Epithelial cell of prostate (primary cell): ENCODE measurements around the gene WAS.

Experiments used
- DNase-seq: peaks from one replicate; pipeline ENCODE4 v3.0.0-alpha.2; 2011; ENCODE audit warnings: low read depth, low spot score
- H3K27ac ChIP-seq: fragments of 450-650 bp; 2 replicates; pipeline ENCODE4 v1.5.1; 2017; ENCODE audit warnings: mild to moderate bottlenecking

WAS gene

DNA sequence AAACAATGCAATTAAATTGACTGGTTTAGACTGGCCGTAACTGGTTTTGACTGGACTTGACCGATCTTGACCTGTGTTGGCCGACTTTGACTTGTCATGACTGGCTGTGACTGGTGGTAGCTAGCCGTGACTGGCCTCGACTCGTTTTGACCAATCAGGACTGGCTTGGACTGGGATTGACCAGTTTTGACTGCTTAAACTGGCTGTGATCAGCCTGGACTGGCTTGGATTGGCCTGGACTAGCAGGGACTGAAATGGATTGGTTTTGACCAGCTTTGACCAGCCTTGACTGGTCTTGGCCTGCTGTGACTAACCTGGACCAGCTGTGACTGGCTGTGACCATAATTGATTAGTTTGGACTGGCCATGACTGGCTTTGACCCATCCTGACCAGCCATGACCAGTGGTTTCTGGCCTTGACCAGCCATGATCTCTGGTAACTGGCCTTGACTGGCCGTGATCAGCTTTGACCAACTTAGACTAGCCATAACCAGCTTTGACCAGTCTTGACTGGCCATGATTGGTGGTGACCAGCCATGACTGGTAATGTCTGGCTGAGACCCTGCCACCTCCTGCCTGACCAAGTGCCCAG lies 26.0 kb downstream of the WAS start:
- no peak overlapping the region for H3K27ac ChIP-seq
- DNase-seq = no peak

DNA sequence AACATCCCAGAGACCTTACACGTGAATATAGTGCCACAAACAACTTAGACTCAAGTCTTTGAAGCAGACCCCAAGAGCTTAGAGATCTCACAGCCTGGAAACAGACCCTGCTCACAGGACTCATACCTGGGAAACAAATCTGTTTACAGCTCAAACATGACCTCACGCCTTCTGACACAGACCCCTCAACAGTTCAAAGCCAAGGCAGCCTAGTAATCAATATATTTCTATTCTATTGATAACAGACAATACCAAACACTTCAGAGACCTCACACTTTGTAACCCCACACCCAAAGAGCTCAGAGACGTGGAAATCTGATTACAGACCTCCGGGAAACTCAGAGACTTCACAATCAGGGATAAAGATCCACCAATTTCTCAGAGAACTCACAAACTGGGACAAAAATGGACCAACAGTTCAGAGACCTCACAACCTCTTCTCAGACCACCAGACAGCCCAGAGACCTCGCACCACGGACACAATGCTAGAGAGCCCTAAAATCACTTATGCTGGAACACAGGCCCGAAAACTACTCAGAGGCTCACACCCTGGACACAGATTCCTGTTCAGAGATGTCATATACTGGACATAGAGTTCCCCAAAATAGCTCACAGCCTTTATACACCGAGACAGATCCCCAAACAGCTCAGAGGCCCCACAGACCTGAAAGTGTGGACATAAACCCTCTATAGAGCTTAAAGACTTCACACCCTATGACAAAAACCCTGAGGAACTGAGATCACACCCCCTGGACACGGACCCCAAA lies 27.7 kb downstream of the WAS start:
- DNase-seq = no peak
- H3K27ac ChIP-seq = no peak overlapping the region

DNA sequence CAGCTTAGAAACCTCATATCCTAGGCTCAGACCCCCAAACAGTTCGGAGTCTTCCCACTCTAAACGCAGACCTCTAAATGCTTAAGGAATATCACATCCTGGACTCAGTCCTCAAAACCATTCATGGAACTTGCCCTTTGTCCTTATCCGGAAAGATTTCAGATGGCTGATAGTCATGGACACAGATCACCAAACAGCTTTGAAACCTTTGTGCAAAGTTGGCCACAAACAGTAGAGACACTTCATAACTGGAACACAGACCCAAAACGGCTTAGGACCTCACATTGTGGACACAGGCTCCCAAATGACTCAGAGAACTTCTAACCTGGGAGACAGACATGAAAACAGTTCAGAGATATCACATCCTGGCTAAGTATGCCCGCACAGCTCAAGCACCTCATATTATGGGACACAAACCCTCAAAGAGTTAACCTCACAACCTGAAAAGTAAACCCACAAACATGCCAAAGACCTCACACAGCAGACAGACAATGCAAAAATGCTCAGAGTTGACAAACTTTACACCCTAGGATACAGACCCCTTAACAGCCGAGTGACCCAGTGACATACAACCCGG lies 28.4 kb downstream of the WAS start:
- DNase-seq = no peak
- H3K27ac ChIP-seq = no peak overlapping the region

DNA sequence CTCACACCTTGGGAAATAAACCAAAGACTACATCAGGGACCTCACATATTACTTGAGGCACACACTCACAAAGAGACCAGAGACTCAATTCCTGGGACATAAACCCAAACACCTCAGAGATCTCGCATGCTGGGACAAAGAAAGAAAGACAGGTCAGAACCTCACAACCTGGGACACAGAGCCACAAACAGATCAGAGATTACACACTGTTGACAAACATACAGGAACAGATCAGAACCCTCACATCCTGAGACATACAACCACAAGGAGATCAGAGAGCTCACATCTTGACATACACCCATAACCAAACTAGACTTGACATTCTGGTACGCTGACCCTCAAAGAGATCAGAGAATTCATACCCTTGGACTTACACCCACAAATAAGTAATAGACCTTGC lies 30.2 kb downstream of the WAS start:
- DNase-seq = no peak
- no peak overlapping the region for H3K27ac ChIP-seq

DNA sequence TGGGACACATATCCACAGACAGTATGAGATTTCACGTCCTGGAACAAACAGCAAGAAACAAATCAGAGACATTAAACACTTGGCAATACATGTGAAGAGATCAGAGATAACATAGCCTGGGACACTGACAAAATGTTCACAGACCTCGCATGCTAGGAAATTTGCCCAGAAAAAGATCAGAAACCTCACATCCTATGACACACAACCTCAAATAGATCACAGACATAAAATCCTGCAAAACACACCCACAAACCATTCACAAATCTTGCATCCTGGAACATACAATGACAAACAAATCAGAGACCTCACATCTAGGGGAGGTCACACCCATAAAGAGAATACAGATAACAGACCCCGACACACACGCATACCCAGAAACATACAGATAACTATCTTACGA lies 31.0 kb downstream of the WAS start:
- no peak overlapping the region for H3K27ac ChIP-seq
- no peak for DNase-seq

DNA sequence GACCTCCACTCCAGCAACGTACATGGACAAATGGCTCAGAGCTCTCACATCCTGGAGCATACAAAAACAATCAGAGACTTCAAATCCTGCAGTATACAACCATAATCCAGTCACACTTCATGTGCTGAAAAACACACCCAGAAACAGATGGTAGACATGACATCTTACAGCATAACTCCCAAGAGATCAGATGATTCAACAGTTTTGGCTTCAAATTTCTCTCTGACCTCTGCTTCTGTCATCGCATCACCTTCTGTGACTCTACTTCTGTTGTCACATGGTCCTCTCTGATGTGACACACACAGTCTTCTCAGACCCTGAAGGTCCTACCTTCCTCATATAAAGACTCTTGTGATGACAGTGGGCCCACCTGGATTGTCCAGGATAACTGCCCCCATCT lies 31.5 kb downstream of the WAS start:
- no peak for DNase-seq
- H3K27ac ChIP-seq = no peak overlapping the region

DNA sequence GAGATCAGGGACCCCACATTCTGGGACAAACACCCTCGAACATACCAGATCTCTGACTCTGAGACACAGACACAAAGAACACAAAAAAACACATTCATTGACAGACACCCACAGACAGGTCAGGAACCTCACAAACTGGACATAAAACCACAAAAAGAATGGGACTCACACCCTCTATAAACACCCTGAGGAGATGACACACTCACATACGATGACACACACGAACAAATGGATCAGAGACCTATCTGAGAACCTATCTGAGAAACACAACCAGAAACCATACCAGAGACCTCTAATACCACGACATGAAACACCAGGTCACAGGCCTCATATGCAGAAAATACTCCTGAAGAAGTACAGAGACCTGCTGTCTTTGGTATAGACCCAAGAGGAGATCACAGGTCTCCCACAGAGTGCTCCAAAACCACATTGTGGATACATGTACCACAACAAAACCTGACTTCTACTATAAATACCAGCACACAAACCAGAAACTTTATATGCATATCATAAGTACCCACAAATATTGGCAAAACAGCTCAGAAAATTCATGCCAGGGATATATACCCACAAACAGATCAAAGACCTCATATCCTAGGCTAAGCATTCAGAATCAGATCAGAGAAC lies 32.4 kb downstream of the WAS start:
- no peak for DNase-seq
- H3K27ac ChIP-seq = no peak overlapping the region

DNA sequence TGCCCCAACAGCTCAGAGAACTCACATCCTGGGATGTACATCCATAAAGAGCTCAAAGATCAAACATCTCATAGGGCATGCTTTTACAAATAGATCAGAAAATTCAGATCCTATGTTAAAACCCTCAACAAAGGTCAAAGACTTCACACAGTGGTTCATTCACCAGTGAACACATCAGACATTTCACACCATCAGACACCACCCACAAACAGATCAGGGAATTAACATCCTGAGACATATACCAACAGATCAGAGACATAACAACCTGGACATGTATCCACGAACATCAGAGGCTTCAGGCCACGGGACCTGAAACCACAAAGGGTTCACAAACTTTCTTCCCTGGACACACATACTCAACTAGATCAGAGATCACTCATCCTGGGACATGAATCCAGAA lies 36.4 kb downstream of the WAS start:
- DNase-seq = no peak
- no peak overlapping the region for H3K27ac ChIP-seq

DNA sequence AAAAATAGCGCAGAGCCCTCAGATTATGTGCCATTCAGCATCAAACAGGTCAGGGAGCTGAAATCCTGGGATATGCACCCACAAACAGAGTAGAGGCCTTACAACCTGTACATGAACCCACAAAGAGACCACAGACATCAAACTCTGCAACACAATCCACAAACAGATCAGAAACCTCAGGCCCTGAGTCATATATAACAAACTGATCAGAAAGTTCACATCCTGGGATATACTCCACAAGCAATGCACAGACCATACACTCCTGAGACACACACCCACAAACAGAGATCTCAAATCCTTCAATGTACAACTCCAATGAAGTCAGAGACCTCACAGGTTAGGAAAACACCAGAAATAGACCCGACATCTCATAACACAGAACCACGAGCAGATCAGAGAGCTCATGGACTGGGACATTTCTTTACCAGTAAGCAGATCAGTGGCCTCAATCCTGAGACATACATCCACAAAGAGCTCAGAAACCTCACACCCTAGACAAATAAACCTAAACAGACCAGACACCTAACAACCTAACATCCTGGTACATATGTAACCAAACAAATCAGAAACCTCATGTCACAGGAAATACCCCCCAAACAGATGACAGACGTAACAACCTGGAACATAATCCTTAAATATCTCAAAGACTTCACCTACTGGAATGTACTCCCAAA lies 37.1 kb downstream of the WAS start:
- no peak for DNase-seq
- H3K27ac ChIP-seq = no peak overlapping the region

DNA sequence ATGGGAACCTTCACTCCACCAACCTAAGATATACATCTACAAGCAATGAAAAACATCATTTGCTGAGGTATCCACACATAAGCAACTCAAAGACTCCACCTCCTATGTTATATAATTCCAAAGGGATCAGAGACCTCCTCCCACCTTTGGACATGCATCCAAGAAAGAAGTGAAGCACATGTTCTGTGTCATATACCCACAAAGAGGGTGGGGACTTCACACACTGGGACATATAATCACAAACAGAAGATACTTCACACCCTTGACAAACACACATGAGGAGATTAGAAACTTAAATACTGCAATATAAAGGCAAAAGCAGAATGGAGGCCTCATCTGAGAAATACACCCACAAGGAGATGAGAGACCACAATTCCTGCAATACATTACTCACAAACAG lies 38.3 kb downstream of the WAS start:
- DNase-seq = no peak
- no peak overlapping the region for H3K27ac ChIP-seq

DNA sequence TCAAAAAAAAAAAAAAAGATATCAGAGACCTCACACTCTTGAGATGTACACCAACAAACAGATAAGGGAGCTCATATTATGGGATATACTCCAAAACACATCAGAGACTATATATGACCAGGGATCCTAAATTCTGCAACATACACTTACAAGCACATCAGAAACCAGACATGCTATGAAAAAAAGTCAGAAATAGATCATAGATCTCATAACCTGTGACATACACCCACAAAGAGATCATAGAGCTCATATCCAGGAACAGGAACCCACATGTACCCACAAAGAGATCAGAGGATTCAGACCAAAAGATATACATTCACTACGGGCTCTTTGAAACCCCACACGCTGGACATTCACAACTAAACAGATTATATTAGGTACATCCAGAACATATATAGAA lies 43.0 kb downstream of the WAS start:
- H3K27ac ChIP-seq = no peak overlapping the region
- no peak for DNase-seq

DNA sequence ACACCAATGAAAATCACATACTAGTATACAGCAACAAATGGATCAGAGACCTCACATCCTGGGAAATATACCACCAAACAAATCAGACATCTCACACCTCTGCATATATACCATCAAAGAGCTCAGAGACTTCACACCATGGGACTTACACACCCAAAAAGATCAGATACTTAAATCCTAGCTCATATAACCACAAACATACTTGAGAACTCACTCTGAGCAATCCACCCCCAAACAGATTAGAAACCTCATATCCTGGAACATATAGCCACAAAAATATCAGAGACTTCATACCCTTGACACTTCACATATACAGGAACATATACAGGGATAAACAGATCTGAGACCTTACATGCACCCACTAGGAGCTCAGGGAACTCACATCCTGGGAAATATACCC lies 45.1 kb downstream of the WAS start:
- H3K27ac ChIP-seq = no peak overlapping the region
- no peak for DNase-seq

DNA sequence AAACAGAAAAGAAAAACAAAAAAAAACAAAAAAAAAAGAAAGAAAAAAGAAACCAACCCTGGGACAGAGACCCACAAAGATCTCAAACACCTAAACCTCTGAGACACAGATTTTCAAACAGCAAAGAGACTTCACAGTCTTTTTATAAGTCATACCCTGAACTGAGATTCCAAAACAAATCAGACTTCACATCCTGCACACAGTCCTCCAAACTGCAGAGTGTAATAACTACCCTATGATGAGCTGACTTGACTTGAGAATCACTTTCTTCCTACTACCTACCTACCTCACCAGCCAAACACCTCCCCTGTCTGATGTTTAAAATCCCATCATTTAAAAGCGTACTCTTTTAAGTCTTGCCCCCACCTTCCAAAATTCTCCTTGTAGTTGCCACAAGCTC lies 52.7 kb downstream of the WAS start:
- no peak for DNase-seq
- no peak overlapping the region for H3K27ac ChIP-seq

DNA sequence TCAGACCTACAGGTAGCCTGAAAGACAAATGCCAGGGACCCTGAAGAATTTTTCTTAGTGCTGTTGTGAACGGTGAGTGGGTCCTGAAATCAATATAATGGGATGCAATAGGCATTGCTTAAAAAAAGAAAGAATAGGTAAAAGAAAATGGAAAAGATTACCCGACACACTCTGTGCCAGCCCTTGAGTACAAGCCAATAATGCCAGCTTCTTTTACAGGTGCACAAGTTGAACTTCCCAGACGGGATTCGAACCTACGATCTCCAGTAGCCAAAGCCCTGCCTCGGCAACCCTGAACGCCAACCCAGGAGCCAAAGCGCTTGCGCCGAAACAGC lies 53.2 kb downstream of the WAS start:
- peak overlapping the region; percentile 74 for H3K27ac ChIP-seq
- DNase-seq = no peak

DNA sequence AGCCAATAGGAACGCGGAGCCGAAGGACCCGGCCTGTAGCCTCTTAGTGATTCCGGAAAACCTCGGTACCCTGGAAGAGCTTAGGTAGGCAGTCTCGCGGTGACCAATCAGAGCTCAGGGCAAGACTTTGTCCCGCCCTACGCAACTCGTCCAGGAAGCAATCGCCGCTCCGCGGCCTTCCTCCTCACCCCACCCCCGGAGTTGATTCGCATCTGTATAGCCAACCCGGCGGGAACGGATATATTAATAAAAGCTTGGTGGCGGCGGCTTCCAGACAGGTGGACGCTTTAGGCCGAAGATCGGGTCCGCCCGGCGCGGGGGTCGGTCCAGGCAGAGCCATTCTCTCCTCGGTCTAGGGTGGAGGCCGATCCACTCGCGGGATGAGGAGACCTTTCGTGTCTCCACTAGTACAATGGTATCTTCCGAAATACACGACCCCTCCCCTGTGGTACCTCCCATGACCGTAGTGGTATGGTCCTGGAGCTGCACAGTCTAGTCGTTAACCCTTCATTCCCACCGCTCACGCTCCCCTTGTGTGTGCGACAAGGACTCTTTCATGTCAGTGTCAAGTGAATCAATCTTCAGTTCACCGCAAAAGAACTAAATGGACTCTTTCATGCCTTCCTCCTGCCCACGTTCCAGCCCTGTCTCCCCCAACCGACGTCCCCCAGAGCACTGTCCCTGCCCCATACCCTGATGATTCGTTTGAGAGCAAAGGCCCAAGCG lies 53.8 kb downstream of the WAS start:
- peak overlapping the region; percentile 74 for H3K27ac ChIP-seq
- peak; percentile 88 for DNase-seq

DNA sequence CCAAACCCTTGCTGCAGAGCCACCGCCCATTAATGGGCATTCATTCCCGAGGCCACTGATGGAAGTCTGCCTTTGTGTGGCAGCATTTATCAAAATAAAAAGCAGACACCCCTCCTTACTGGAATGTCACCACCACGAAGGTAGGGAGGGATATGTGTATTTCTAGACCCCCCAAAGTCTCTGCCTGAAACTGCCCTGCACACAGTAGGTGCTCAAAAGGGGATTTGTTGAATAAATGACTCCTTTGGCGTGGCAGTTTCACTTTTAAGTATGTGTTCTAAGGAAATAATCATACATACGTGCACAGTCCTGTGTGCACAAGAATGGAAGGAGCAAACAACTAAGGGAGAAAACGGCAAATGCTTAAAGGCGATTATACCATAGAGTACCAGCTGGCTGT lies 54.3 kb downstream of the WAS start:
- no peak for DNase-seq
- H3K27ac ChIP-seq = peak overlapping the region; percentile 74
